Measurements from ENCODE around the gene CROCC2.

CROCC2 gene

GRCh38 chr2:240915526-240916341 lies 9.6 kb downstream of the CROCC2 start:
- no peak overlapping the region for H3K27ac ChIP-seq
- TF ChIP-seq CTCF (conservative IDR thresholded peaks at IDR 0.05), result no peak

GRCh38 chr2:240916571-240917008 lies 10.5 kb downstream of the CROCC2 start:
- H3K27ac ChIP-seq, result no peak overlapping the region
- TF ChIP-seq CTCF (conservative IDR thresholded peaks at IDR 0.05), result no peak

- TF ChIP-seq CTCF (conservative IDR thresholded peaks at IDR 0.05), result no peak
- no peak overlapping the region for H3K27ac ChIP-seq
Observed at GRCh38 chr2:240917009-240917683, 11.0 kb downstream of the CROCC2 start.

GRCh38 chr2:240917684-240918257 lies 11.6 kb downstream of the CROCC2 start:
- no peak overlapping the region for H3K27ac ChIP-seq
- no peak for TF ChIP-seq CTCF (conservative IDR thresholded peaks at IDR 0.05)

GRCh38 chr2:240918258-240919091 lies 12.3 kb downstream of the CROCC2 start:
- no peak overlapping the region for H3K27ac ChIP-seq
- no peak for TF ChIP-seq CTCF (conservative IDR thresholded peaks at IDR 0.05)

- TF ChIP-seq CTCF (conservative IDR thresholded peaks at IDR 0.05), result no peak
- H3K27ac ChIP-seq, result no peak overlapping the region
Observed at GRCh38 chr2:240919161-240919781, 13.1 kb downstream of the CROCC2 start.
